Esophagus muscularis mucosa (tissue), 4 donors: ENCODE data around the gene MACROD2. TPM values are rescaled to one million over a fixed set of nuclear protein-coding genes. Genes with fewer than 3 reads are reported as not detected.
"Not testable (repeated sequence)": the region's sequence is repeated elsewhere in the genome, so short reads cannot be mapped to it uniquely, and the experiment has no call there.

Source experiments
- DNase-seq: peaks from one replicate; pipeline ENCODE4 v3.0.0-alpha.2; 2017; ENCODE audit errors: extremely low spot score
- H3K27ac ChIP-seq, 4 donors: fragments of 200-600 bp; sonication (generic); replicated peaks in 1 of 4; 1 replicate in 3 of 4; 2 replicates in 1 of 4; pipeline ENCODE4 v1.5.1; 2016 to 2019; ENCODE audit warnings: mild to moderate bottlenecking in 1 of 4
- H3K27me3 ChIP-seq, 4 donors: fragments of 200-600 bp; sonication (generic); one replicate each; pipeline versions ENCODE4 v1.5.1 to v1.6.0; 2016 to 2019
- H3K36me3 ChIP-seq, 4 donors: fragments of 200-600 bp; sonication (generic); one replicate each; pipeline ENCODE4 v1.5.1; 2016 to 2019
- H3K4me1 ChIP-seq, 4 donors: fragments of 200-600 bp; sonication (generic); one replicate each; pipeline ENCODE4 v1.5.1; 2016 to 2019
- H3K4me3 ChIP-seq, 4 donors: fragments of 200-600 bp; sonication (generic); 1 replicate in 2 of 4; 2 replicates in 2 of 4; pipeline ENCODE4 v1.5.1; 2016 to 2019; ENCODE audit warnings: mild to moderate bottlenecking in 4 of 4, moderate library complexity in 1 of 4
- H3K9me3 ChIP-seq, 4 donors: fragments of 200-600 bp; sonication (generic); 1 replicate in 3 of 4; 2 replicates in 1 of 4; pipeline ENCODE4 v1.5.1; 2016 to 2019
- CTCF ChIP-seq, 3 experiments: fragments of 200-600 bp in 2 of 3; fragments of 450-650 bp in 1 of 3; sonication (generic) in 2 of 3; IDR thresholded peaks; one replicate each; pipeline ENCODE4 v1.5.1; 2017 to 2019; ENCODE audit warnings: antibody characterized with exemption in 3 of 3, mild to moderate bottlenecking in 2 of 3, moderate library complexity in 1 of 3
- EP300 ChIP-seq: sonication (generic); formaldehyde crosslinking; IDR thresholded peaks from one replicate; pipeline ENCODE4 v1.6.1; 2017; ENCODE audit warnings: antibody characterized with exemption
- POLR2A ChIP-seq: fragments of 450-650 bp; IDR thresholded peaks from one replicate; pipeline ENCODE4 v1.6.1; 2017; ENCODE audit warnings: antibody characterized with exemption, moderate library complexity, mild to moderate bottlenecking, low read depth
- POLR2AphosphoS5 ChIP-seq, 2 donors: sonication (generic); formaldehyde crosslinking; IDR thresholded peaks; one replicate each; pipeline ENCODE4 v1.6.1; 2017; ENCODE audit warnings: antibody characterized with exemption in 2 of 2
- WGBS: methylation state at CpG from one replicate; pipeline ENCODE4 v1.1.5; 2018; 5-methylcytosine and 5-hydroxymethylcytosine counted together
- intact Hi-C: fragments of 100-400 bp; cut with DNase I; formaldehyde crosslinking; loops from one replicate; pipeline ENCODE4 v1.15.1; 2023
- total RNA-seq, 4 donors: library from RNA; depleted of rRNA; stranded (reverse); fragments of >200 nt; gene quantifications; one replicate each; pipeline versions ENCODE4 v1.1.0 to v1.2.1, GENCODE V29; 2016

MACROD2 gene
- total RNA-seq, 4 donors from 2014 or later: 1.4 to 3.6 (median 2.6) TPM

DNA sequence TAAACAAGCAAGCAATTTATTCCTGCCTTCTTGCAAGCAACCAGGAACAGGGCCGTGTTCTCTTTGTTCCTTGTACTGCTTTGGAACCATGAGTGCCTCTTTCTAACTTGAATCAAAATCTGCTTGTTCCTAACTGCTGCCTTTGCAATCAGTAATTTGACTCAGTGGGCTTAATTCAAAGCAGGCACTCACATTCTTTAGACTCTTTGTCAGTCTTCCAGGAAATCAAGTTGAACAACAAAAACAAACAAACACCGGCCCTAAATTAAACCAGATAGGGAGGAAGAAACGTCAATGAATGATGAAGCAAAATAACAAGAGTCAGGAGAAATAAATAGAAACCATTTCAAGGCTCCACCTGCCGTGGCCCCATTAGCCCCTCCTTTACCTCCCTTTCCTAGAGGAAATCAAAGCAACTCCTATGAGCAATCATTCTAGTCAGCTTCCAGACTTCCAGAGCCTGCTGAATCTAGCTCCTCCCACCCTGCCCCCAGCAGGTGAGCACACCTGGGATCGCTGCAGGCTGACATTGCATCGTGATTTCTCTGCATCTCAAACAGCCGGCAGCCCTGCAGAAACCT is 924.3 kb downstream of the MACROD2 start:
- H3K27me3 ChIP-seq: no peaks in the 10 kb centered on the region
- TF ChIP-seq POLR2AphosphoS5 (IDR thresholded peaks at IDR 0.05): no peak
- no peak for TF ChIP-seq CTCF (IDR thresholded peaks at IDR 0.05)
- no peak for TF ChIP-seq EP300
- no peak for TF ChIP-seq POLR2A
- no peaks in the 10 kb centered on the region for H3K36me3 ChIP-seq
- DNase-seq: no peak
- WGBS: 34% methylated on average over 7 of the region's 7 CpGs
- H3K4me1 ChIP-seq: peaks cover 0 to 12% (median 0%) of the 10 kb centered on the region in 4 donors
- H3K4me3 ChIP-seq: no peak overlapping the region
- H3K27ac ChIP-seq: peak overlapping the region in 1 of 4 donors; percentile 22
- no peaks in the 10 kb centered on the region for H3K9me3 ChIP-seq
- intact Hi-C loops: no loop called here

DNA sequence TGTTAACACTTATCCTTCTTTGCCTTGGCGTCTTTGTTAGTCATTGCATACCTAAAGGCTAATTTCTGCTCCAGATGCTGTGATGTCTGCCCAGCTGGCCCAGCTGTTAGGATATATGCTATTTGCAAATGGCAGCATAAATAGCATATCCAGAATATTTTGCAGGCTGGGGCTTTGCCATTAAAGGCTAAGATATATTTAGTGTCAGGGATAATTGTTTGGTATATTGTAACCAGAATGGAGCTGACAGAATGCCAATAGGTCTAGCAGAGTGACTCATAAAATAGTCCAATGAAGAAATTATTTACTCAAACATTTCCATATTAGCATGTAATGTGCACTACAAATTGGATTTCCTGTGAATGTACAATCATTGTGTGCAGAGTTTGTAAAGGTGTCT is 926.2 kb downstream of the MACROD2 start:
- WGBS: 71% methylated on average over 1 of the region's 1 CpG
- H3K4me3 ChIP-seq: no peak overlapping the region
- intact Hi-C loops: no loop called here
- no peak for DNase-seq
- H3K36me3 ChIP-seq: no peaks in the 10 kb centered on the region
- peaks cover 0 to 4% (median 0%) of the 10 kb centered on the region in 4 donors for H3K4me1 ChIP-seq
- no peaks in the 10 kb centered on the region for H3K9me3 ChIP-seq
- H3K27ac ChIP-seq: no peak overlapping the region
- no peaks in the 10 kb centered on the region for H3K27me3 ChIP-seq
- no peak for TF ChIP-seq CTCF (IDR thresholded peaks at IDR 0.05)

DNA sequence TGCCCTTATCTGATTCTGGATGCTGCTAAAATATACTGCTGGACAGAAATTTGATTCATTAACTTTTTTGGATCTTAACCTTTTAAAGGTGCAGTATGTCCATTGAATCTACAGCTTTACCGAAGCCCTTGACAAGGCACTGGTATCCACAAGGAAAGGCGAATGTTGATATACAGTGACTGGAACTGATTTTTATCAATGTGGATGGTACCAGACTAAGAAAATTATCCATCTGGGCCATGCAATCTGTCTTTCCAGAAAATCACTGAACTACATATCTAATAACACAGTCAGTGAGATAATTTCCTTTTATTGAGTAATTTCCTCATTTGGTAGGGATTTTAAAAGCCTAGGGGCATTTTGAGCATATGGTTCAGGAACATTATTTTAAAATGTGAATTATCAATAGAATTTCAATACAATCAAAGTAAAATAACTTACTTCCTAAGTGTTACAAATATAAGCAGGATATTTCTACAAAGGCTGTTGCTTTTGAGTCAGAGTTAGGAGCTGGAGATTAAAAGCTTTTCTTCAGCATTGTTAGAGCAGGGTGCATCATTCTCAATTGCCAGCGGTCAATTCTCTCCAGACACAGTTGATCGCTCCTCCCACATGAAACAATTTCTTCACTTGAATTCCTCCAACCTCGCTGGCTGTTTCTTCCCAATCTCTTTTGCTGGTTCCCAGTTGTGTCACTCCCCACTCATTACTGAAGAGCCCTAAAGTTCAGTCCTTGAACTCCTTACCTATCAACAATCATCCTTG is 927.4 kb downstream of the MACROD2 start:
- Histone ChIP-seq H3K27ac (no peak overlapping the region), H3K9me3 (no peaks in the 10 kb centered on the region), H3K27me3 (no peaks in the 10 kb centered on the region), H3K4me3 (no peak overlapping the region), H3K4me1 (peaks cover 0 to 4% (median 0%) of the 10 kb centered on the region in 4 donors), H3K36me3 (no peaks in the 10 kb centered on the region)
- no peak for DNase-seq
- WGBS: 94% methylated on average over 5 of the region's 5 CpGs
- intact Hi-C loops: no loop called here
- no peak for TF ChIP-seq POLR2A
- no peak for TF ChIP-seq CTCF (IDR thresholded peaks at IDR 0.05)
- no peak for TF ChIP-seq EP300
- TF ChIP-seq POLR2AphosphoS5 (IDR thresholded peaks at IDR 0.05): no peak

GRCh38 chr20:14924433-14924832 is 929.1 kb downstream of the MACROD2 start:
- Histone ChIP-seq H3K9me3 (no peaks in the 10 kb centered on the region), H3K27me3 (no peaks in the 10 kb centered on the region), H3K4me3 (no peak overlapping the region), H3K4me1 (peaks cover 0 to 4% (median 0%) of the 10 kb centered on the region in 4 donors), H3K36me3 (no peaks in the 10 kb centered on the region), H3K27ac (no peak overlapping the region)
- WGBS: 90% methylated on average over 1 of the region's 1 CpG
- intact Hi-C loops: no loop called here
- TF ChIP-seq EP300 (no peak), POLR2A (no peak), CTCF (IDR thresholded peaks at IDR 0.05) (no peak), POLR2AphosphoS5 (IDR thresholded peaks at IDR 0.05) (no peak)
- no peak for DNase-seq

GRCh38 chr20:14925300-14925699 is 930.0 kb downstream of the MACROD2 start:
- no peak overlapping the region for H3K4me3 ChIP-seq
- H3K36me3 ChIP-seq: no peaks in the 10 kb centered on the region
- TF ChIP-seq POLR2AphosphoS5 (IDR thresholded peaks at IDR 0.05) (no peak), EP300 (no peak)
- no peak overlapping the region for H3K27ac ChIP-seq
- DNase-seq: no peak
- no peaks in the 10 kb centered on the region for H3K4me1 ChIP-seq
- no peaks in the 10 kb centered on the region for H3K27me3 ChIP-seq
- no peaks in the 10 kb centered on the region for H3K9me3 ChIP-seq
- 88% methylated on average over 1 of the region's 1 CpG for WGBS
- intact Hi-C loops: no loop called here

DNA sequence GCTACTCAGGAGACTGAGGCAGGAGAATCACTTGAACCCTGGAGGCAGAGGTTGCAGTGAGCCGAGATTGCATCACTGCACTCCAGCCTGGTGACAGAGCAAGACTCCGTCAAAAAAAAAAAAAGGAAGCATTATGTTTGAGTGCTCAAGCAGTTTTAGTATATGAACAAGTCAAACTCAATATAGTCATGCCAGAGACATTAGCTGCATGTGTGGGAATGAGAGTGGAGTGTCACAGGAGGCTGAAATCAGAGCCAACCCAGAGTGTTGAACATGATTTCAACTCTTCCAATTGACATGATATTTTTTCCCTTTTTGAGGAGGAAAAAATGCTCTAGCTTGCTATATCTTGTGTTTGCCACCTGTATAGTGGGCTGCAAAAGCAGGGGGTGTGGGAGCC is 931.1 kb downstream of the MACROD2 start:
- H3K9me3 ChIP-seq, intact Hi-C loops, H3K4me3 ChIP-seq, H3K36me3 ChIP-seq, H3K27ac ChIP-seq, H3K4me1 ChIP-seq, H3K27me3 ChIP-seq, DNase-seq: not testable (repeated sequence)
- 95% methylated on average over 2 of the region's 2 CpGs for WGBS
